Tibial nerve (tissue), 4 donors: ENCODE measurements around the gene PTCH1. TPM values are rescaled to one million over a fixed set of nuclear protein-coding genes. Genes with fewer than 3 reads are reported as not detected.

ENCODE experiments used
- DNase-seq, 2 donors: peaks; one replicate each; pipeline ENCODE4 v3.0.0-alpha.2; 2019; ENCODE audit warnings: low spot score in 2 of 2
- H3K27ac ChIP-seq, 4 donors: fragments of 200-600 bp; sonication (generic) in 3 of 4; one replicate each; pipeline ENCODE4 v1.5.1; 2017 to 2019; ENCODE audit warnings: mild to moderate bottlenecking in 1 of 4
- H3K27me3 ChIP-seq, 2 donors: fragments of 200-600 bp; sonication (generic) in 1 of 2; one replicate each; pipeline versions ENCODE4 v1.5.1 to v1.6.0; 2017 to 2019
- H3K36me3 ChIP-seq, 3 donors: fragments of 200-600 bp; sonication (generic); one replicate each; pipeline ENCODE4 v1.5.1; 2018 to 2019
- H3K4me1 ChIP-seq, 4 donors: fragments of 200-600 bp; sonication (generic) in 3 of 4; one replicate each; pipeline ENCODE4 v1.5.1; 2017 to 2019
- H3K4me3 ChIP-seq, 4 donors: fragments of 200-600 bp; sonication (generic) in 3 of 4; one replicate each; pipeline ENCODE4 v1.5.1; 2017 to 2019; ENCODE audit warnings: mild to moderate bottlenecking in 1 of 4, moderate library complexity in 1 of 4
- H3K9me3 ChIP-seq, 4 donors: fragments of 200-600 bp; sonication (generic) in 3 of 4; one replicate each; pipeline ENCODE4 v1.5.1; 2017 to 2019
- CTCF ChIP-seq, 5 experiments: fragments of 200-600 bp in 3 of 5; fragments of 450-650 bp in 2 of 5; sonication (generic) in 3 of 5; IDR thresholded peaks; one replicate each; pipeline ENCODE4 v1.5.1; 2016 to 2019; ENCODE audit warnings: antibody characterized with exemption in 5 of 5, mild to moderate bottlenecking in 3 of 5, moderate library complexity in 2 of 5
- EP300 ChIP-seq, 2 donors: sonication (generic); formaldehyde crosslinking; IDR thresholded peaks; one replicate each; pipeline ENCODE4 v1.6.1; 2017; ENCODE audit warnings: antibody characterized with exemption in 2 of 2, mild to moderate bottlenecking in 1 of 2
- POLR2A ChIP-seq, 2 donors: fragments of 450-650 bp; IDR thresholded peaks; one replicate each; pipeline ENCODE4 v1.6.1; 2017; ENCODE audit warnings: antibody characterized with exemption in 2 of 2, mild to moderate bottlenecking in 2 of 2, moderate library complexity in 2 of 2
- WGBS, 2 donors: methylation state at CpG; one replicate each; pipeline ENCODE4 v1.1.5; 2018; 5-methylcytosine and 5-hydroxymethylcytosine counted together
- total RNA-seq, 4 donors: library from RNA; depleted of rRNA; stranded (reverse); fragments of >200 nt; gene quantifications; one replicate each; pipeline ENCODE4 v1.1.0, GENCODE V29; 2016

The PTCH1 gene
- total RNA-seq, 4 donors from 2014 or later = 39.0 to 173 (median 86.6) TPM

GRCh38 chr9:95503369-95503768 is 13.4 kb downstream of the PTCH1 start:
- H3K27me3 ChIP-seq = no peaks in the 10 kb centered on the region
- no peaks in the 10 kb centered on the region for H3K9me3 ChIP-seq
- H3K4me1 ChIP-seq = peaks cover 0 to 67% (median 7%) of the 10 kb centered on the region in 4 donors
- WGBS, 2 donors = 78 to 81% methylated on average over 6 of the region's 6 CpGs
- TF ChIP-seq POLR2A (IDR thresholded peaks at IDR 0.05) (no peak), EP300 (IDR thresholded peaks at IDR 0.05) (no peak), CTCF (IDR thresholded peaks at IDR 0.05) (no peak)
- peak overlapping the region in 1 of 4 donors; percentile 11 for H3K4me3 ChIP-seq
- peaks cover 0 to 5% (median 0%) of the 10 kb centered on the region in 3 donors for H3K36me3 ChIP-seq
- DNase-seq = no peak
- peak overlapping the region in 2 of 4 donors; percentile 29 to 30 for H3K27ac ChIP-seq

GRCh38 chr9:95502248-95502647 is 14.5 kb downstream of the PTCH1 start:
- H3K4me3 ChIP-seq = peak overlapping the region in 1 of 4 donors; percentile 12
- H3K36me3 ChIP-seq = peaks cover 0 to 5% (median 0%) of the 10 kb centered on the region in 3 donors
- no peak for DNase-seq
- peak overlapping the region in 1 of 4 donors; percentile 52 for H3K27ac ChIP-seq
- WGBS, 2 donors = 72% methylated on average over 3 of the region's 3 CpGs
- TF ChIP-seq CTCF (IDR thresholded peaks at IDR 0.05) (no peak), EP300 (IDR thresholded peaks at IDR 0.05) (no peak), POLR2A (IDR thresholded peaks at IDR 0.05) (no peak)
- H3K4me1 ChIP-seq = peaks cover 0 to 79% (median 12%) of the 10 kb centered on the region in 4 donors
- H3K9me3 ChIP-seq = no peaks in the 10 kb centered on the region
- H3K27me3 ChIP-seq = no peaks in the 10 kb centered on the region

DNA sequence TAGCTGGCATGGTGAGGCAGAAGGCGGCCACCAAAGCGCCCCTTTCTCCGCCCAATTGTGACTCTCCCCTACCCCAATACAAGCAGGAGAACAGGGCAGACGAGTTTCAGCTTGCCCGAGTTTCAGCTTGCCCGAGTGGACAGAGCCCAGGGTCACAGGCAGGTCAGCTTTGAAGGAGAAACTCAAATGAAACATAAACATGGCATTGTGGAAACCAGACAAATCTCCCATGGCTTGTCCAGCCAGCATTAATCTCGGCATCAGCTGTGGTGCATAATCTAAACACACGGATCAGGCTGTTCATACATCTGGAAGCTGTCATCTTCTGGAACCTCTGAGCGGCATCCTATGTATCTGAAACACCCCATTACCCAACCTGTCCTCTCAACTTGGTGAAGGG is 16.9 kb downstream of the PTCH1 start:
- no peak for DNase-seq
- peaks cover 0 to 5% (median 0%) of the 10 kb centered on the region in 3 donors for H3K36me3 ChIP-seq
- H3K4me3 ChIP-seq = no peak overlapping the region
- no peaks in the 10 kb centered on the region for H3K9me3 ChIP-seq
- H3K27me3 ChIP-seq = no peaks in the 10 kb centered on the region
- H3K4me1 ChIP-seq = peaks cover 0 to 96% (median 22%) of the 10 kb centered on the region in 4 donors
- TF ChIP-seq POLR2A (IDR thresholded peaks at IDR 0.05) = no peak
- TF ChIP-seq CTCF (IDR thresholded peaks at IDR 0.05) = no peak
- no peak for TF ChIP-seq EP300 (IDR thresholded peaks at IDR 0.05)
- WGBS, 2 donors = 46% methylated on average over 9 of the region's 9 CpGs
- H3K27ac ChIP-seq = peak overlapping the region in 2 of 4 donors; percentile 26 to 67

- DNase-seq = no peak
- WGBS, 2 donors = 62 to 69% methylated on average over 6 of the region's 6 CpGs
These were observed 17.6 kb downstream of the PTCH1 start for GRCh38 chr9:95499046-95499676.

More at GRCh38 chr9:95499046-95499676, 17.6 kb downstream of the PTCH1 start:
- Histone ChIP-seq H3K4me3 (no peak overlapping the region), H3K36me3 (peaks cover 0 to 7% (median 0%) of the 10 kb centered on the region in 3 donors), H3K4me1 (peaks cover 0 to 96% (median 27%) of the 10 kb centered on the region in 4 donors), H3K9me3 (no peaks in the 10 kb centered on the region), H3K27me3 (no peaks in the 10 kb centered on the region), H3K27ac (peak overlapping the region in 3 of 4 donors; percentile 26 to 67 (median 37))
- TF ChIP-seq EP300 (IDR thresholded peaks at IDR 0.05) (no peak), CTCF (IDR thresholded peaks at IDR 0.05) (no peak), POLR2A (IDR thresholded peaks at IDR 0.05) (no peak)
